Measurements from ENCODE around the gene CAMK1D.

The CAMK1D gene

GRCh38 chr10:12564173-12564572 is 214.8 kb downstream of the CAMK1D start:
- DNase-seq: no peak

- DNase-seq: no peak
Observed at GRCh38 chr10:12566161-12567115, 217.1 kb downstream of the CAMK1D start.

GRCh38 chr10:12568391-12569009 is 219.2 kb downstream of the CAMK1D start:
- no peak for DNase-seq

GRCh38 chr10:12572281-12572680 is 222.9 kb downstream of the CAMK1D start:
- no peak for DNase-seq

- no peak for DNase-seq
Observed at GRCh38 chr10:12577610-12578009, 228.3 kb downstream of the CAMK1D start.

- no peak for DNase-seq
Observed at GRCh38 chr10:12579954-12580858, 230.9 kb downstream of the CAMK1D start.

GRCh38 chr10:12583891-12584595 is 234.7 kb downstream of the CAMK1D start:
- no peak for DNase-seq

GRCh38 chr10:12586741-12587140 is 237.4 kb downstream of the CAMK1D start:
- DNase-seq: peak; percentile 29

- DNase-seq: peak; percentile 26
Observed at GRCh38 chr10:12587451-12587888, 238.1 kb downstream of the CAMK1D start.

GRCh38 chr10:12588091-12588860 is 238.9 kb downstream of the CAMK1D start:
- DNase-seq: peak; percentile 63

- DNase-seq: no peak
Observed at GRCh38 chr10:12589291-12589690, 239.9 kb downstream of the CAMK1D start.

GRCh38 chr10:12589791-12590190 is 240.4 kb downstream of the CAMK1D start:
- DNase-seq: peak; percentile 36

GRCh38 chr10:12590675-12591659 is 241.6 kb downstream of the CAMK1D start:
- DNase-seq: peak; percentile 57

- DNase-seq: no peak
Observed at GRCh38 chr10:12592967-12593366, 243.6 kb downstream of the CAMK1D start.

GRCh38 chr10:12594448-12594944 is 245.1 kb downstream of the CAMK1D start:
- DNase-seq: no peak

GRCh38 chr10:12595936-12596576 is 246.7 kb downstream of the CAMK1D start:
- DNase-seq: peak; percentile 18

- DNase-seq: no peak
Observed at GRCh38 chr10:12597176-12597575, 247.8 kb downstream of the CAMK1D start.

- DNase-seq: peak; percentile 93
Observed at GRCh38 chr10:12597788-12598765, 248.7 kb downstream of the CAMK1D start.

All from NCI-H510A treated with DMSO at 0.1 percent for 48 hours (cell line).